PC-3 (cell line): ENCODE results near the gene SPEM3. TPM values are rescaled to one million over a fixed set of nuclear protein-coding genes. Genes with fewer than 3 reads are reported as not detected.

Source experiments
- ATAC-seq: fragments of 200-7000 bp; cut with Tn5 transposase; 2 replicates; pipeline ENCODE4 v1.9.1; 2020; ENCODE audit warnings: mild to moderate bottlenecking, moderate library complexity
- BruUV-seq: library from RNA; stranded (reverse); fragments of 400-500 nt; replicated peaks from 2 replicates; lab custom pipeline; 2021; lab: Mats Ljungman, UMichigan
- CTCF ChIA-PET: fragments of 300-600 bp; sonication (Branson Sonifier 250); formaldehyde crosslinking; loops from one replicate; lab custom pipeline; 2022; ENCODE audit warnings: antibody characterized with exemption; lab: Charles Lee
- POLR2A ChIA-PET: fragments of 300-600 bp; sonication (Branson Sonifier 250); formaldehyde crosslinking; loops from one replicate; lab custom pipeline; 2022; ENCODE audit warnings: antibody characterized with exemption; ENCODE audit not compliant: unreplicated experiment; lab: Charles Lee
- DNase-seq: peaks from one replicate; pipeline ENCODE4 v3.0.0-alpha.2; 2015
- H2AFZ ChIP-seq: fragments of 300-600 bp; sonication (generic); 2 replicates; pipeline ENCODE4 v1.6.0; 2016; ENCODE audit warnings: antibody characterized with exemption, low read length
- H3F3A ChIP-seq: fragments of 300-600 bp; sonication (generic); one replicate; pipeline ENCODE4 v1.6.0; 2017; ENCODE audit warnings: antibody characterized with exemption, low read length, control low read depth, mild to moderate bottlenecking; ENCODE audit not compliant: unreplicated experiment
- H3K27ac ChIP-seq: fragments of 300-600 bp; sonication (generic); 2 replicates; pipeline ENCODE4 v1.5.1; 2016; ENCODE audit warnings: mild to moderate bottlenecking, low read length
- H3K27me3 ChIP-seq: fragments of 300-600 bp; sonication (generic); 2 replicates; pipeline ENCODE4 v1.6.1; 2016; ENCODE audit warnings: low read length, mixed read lengths
- H3K36me3 ChIP-seq: fragments of 300-600 bp; sonication (generic); 2 replicates; pipeline ENCODE4 v1.6.1; 2016; ENCODE audit warnings: low read depth, mixed run types, low read length, mixed read lengths
- H3K4me1 ChIP-seq: fragments of 300-600 bp; sonication (generic); 2 replicates; pipeline ENCODE4 v1.5.1; 2016; ENCODE audit warnings: low read length; ENCODE audit not compliant: insufficient read depth
- H3K4me2 ChIP-seq: fragments of 300-600 bp; sonication (generic); 2 replicates; pipeline ENCODE4 v1.6.0; 2016; ENCODE audit warnings: low read length
- H3K4me3 ChIP-seq: fragments of 300-600 bp; sonication (generic); 2 replicates; pipeline ENCODE4 v1.5.1; 2016; ENCODE audit warnings: mild to moderate bottlenecking, low read length, mixed read lengths
- H3K79me2 ChIP-seq: fragments of 300-600 bp; sonication (generic); 2 replicates; pipeline ENCODE4 v1.6.1; 2017; ENCODE audit warnings: low read length, mixed read lengths
- H3K9ac ChIP-seq: fragments of 300-600 bp; sonication (generic); 2 replicates; pipeline ENCODE4 v1.6.0; 2016; ENCODE audit warnings: mild to moderate bottlenecking, low read length
- H3K9me2 ChIP-seq: fragments of 300-600 bp; sonication (generic); replicated peaks from 2 replicates; pipeline ENCODE4 v1.6.1; 2016; ENCODE audit warnings: mixed run types, low read length, mixed read lengths
- H3K9me3 ChIP-seq: fragments of 300-600 bp; sonication (generic); 2 replicates; pipeline ENCODE4 v1.6.1; 2016; ENCODE audit warnings: low read length, mixed read lengths
- H4K20me1 ChIP-seq: fragments of 300-600 bp; sonication (generic); 2 replicates; pipeline ENCODE4 v1.6.1; 2016; ENCODE audit warnings: low read length, mixed read lengths
- CTCF ChIP-seq: fragments of 300-600 bp; sonication (generic); conservative IDR thresholded peaks from 2 replicates; pipeline ENCODE4 v1.5.1; 2017; ENCODE audit warnings: antibody characterized with exemption, low read depth, mild to moderate bottlenecking, low read length
- EZH2 ChIP-seq: fragments of 300-600 bp; sonication (generic); IDR thresholded peaks from one replicate; pipeline ENCODE4 v1.6.1; 2017; ENCODE audit warnings: antibody characterized with exemption, mild to moderate bottlenecking, low read length; ENCODE audit not compliant: unreplicated experiment
- EZH2phosphoT487 ChIP-seq: fragments of 300-600 bp; sonication (generic); IDR thresholded peaks from 2 replicates; pipeline ENCODE4 v1.6.1; 2018; ENCODE audit warnings: mild to moderate bottlenecking, antibody characterized with exemption, low read length, borderline replicate concordance
- intact Hi-C: fragments of 100-400 bp; cut with micrococcal nuclease; formaldehyde crosslinking; loops from 2 replicates; pipeline ENCODE4 v1.9.0; 2023
- total RNA-seq: library from RNA; depleted of rRNA; stranded (reverse); fragments of >200 nt; gene quantifications from 2 replicates; pipeline ENCODE4 v1.2.3, GENCODE V29; 2014

Gene SPEM3
- total RNA-seq, 1 experiment from 2014 or later: not detected

DNA sequence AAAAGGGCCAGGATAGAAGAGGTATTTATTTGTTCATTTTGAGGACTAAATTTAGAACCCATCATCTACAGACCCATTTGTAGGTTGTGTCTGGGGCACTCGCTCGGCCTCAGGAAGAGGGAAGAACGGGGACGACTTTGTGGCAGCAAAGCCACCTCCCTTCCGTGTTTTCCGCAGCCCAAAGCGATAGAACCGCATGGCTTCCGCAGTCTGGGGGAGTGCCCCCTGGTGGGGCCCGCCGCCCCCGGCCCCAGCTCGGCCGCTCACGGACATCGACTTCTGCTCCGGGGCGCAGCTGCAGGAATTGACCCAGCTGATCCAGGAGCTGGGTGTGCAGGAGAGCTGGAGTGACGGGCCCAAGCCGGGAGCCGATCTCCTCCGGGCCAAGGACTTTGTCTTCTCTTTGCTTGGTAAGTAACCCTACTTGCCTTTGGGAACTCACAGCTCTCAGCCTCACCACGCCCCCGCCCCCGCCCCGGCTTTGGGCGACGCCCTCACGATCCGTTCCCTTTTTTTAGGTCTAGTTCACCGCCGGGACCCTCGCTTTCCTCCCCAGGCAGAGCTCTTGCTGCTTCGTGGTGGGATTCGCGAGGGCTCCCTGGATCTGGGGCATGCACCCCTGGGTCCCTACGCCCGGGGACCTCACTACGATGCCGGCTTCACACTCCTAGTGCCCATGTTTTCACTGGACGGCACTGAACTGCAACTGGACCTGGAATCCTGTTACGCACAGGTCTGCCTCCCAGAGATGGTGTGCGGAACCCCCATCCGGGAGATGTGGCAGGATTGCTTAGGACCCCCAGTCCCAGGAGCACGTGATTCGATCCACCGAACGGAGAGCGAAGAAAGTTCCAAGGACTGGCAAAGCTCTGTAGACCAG is 7.3 kb downstream of the SPEM3 start:
- peak overlapping the region; percentile 40 for H3K27ac ChIP-seq
- intact Hi-C loops: loop anchor here (1.0 to 5.0 kb wide), 4 partner anchors 32 to 251 kb away; partner anchors contain the start of genes KCTD11, POLR2A, TMEM256 and TP53
- H3K4me3 ChIP-seq: peak overlapping the region; percentile 71
- TSS peak; percentile 70 for BruUV-seq
- peak overlapping the region; percentile 85 for H3K4me2 ChIP-seq
- no peaks in the 10 kb centered on the region for H4K20me1 ChIP-seq
- H3K9me2 ChIP-seq: no peaks in the 10 kb centered on the region
- H3F3A ChIP-seq: no peaks in the 10 kb centered on the region
- H2AFZ ChIP-seq: peak overlapping the region; percentile 46
- H3K9me3 ChIP-seq: no peaks in the 10 kb centered on the region
- no peaks in the 10 kb centered on the region for H3K27me3 ChIP-seq
- TF ChIP-seq EZH2 (no peak), CTCF (peak; percentile 32; the same call in 1 of the 2 replicates), EZH2phosphoT487 (no peak)
- CTCF ChIA-PET: interaction anchor here (1.0 to 1.7 kb wide), 3 partner anchors 42 to 125 kb away, joined by 3 to 6 read pairs (median 6); no protein-coding TSS in a partner anchor
- POLR2A ChIA-PET: interaction anchor here (0.6 kb wide), 2 partner anchors 33 to 125 kb away, joined by 3 to 6 read pairs; no protein-coding TSS in a partner anchor
- peak overlapping the region; percentile 70 for H3K9ac ChIP-seq
- H3K79me2 ChIP-seq: 0 out of 2 replicates have a peak, but pooled peaks cover 5% of the 10 kb centered on the region
- peak; percentile 38 for DNase-seq
- H3K36me3 ChIP-seq: no peaks in the 10 kb centered on the region
- peak; percentile 11 for ATAC-seq
- peaks cover 4% of the 10 kb centered on the region; the same call in 1 of the 2 replicates for H3K4me1 ChIP-seq

GRCh38 chr17:7436556-7437368 is 8.1 kb downstream of the SPEM3 start:
- H3K27ac ChIP-seq: peak overlapping the region; percentile 40

More at GRCh38 chr17:7436556-7437368, 8.1 kb downstream of the SPEM3 start:
- TF ChIP-seq CTCF (peak; percentile 70), EZH2phosphoT487 (no peak)
- Histone ChIP-seq H3K36me3 (no peaks in the 10 kb centered on the region), H3K79me2 (0 out of 2 replicates have a peak, but pooled peaks cover 5% of the 10 kb centered on the region), H4K20me1 (no peaks in the 10 kb centered on the region), H3K9ac (peak overlapping the region; percentile 70), H3K4me3 (peak overlapping the region; percentile 71), H2AFZ (peak overlapping the region; percentile 57), H3K4me2 (peak overlapping the region; percentile 85), H3F3A (no peaks in the 10 kb centered on the region), H3K27me3 (no peaks in the 10 kb centered on the region), H3K4me1 (peaks cover 4% of the 10 kb centered on the region; the same call in 1 of the 2 replicates), H3K9me3 (no peaks in the 10 kb centered on the region), H3K9me2 (no peaks in the 10 kb centered on the region)
- ATAC-seq: peak; percentile 72
- no TSS peak for BruUV-seq
- ChIA-PET CTCF (interaction anchor here (0.6 to 1.7 kb wide), 6 partner anchors 33 to 178 kb away, joined by 3 to 9 read pairs (median 4); partner anchors contain the start of gene TMEM256), POLR2A (no interaction called here)
- DNase-seq: peak; percentile 89
- intact Hi-C loops: loop anchor here (5.0 kb wide), 2 partner anchors 84 to 251 kb away; partner anchors contain the start of genes KCTD11, TP53 and WRAP53
